HL-60/S4 treated with phorbol 12-myristate 13-acetate at 8.2 ng/mL for 4 days and 3 days (cell line): ENCODE measurements around the gene JUND.

Experiments used
- in situ Hi-C: fragments of 300-500 bp; cut with MboI; formaldehyde crosslinking; loops from 2 replicates; pipeline ENCODE4 v1.15.0; 2022; ENCODE audit warnings: low sequenced_read_pairs

JUND gene

GRCh38 chr19:18274219-18274780 lies 7.1 kb downstream of the JUND start, which contains the start of gene IQCN:
Gene IQCN, minus strand, starts transcription at chr19:18274452. Its CDS starts 4,974 bp downstream, at chr19:18269478.
- in situ Hi-C loops: no loop called here

- in situ Hi-C loops: no loop called here
Observed at GRCh38 chr19:18273561-18274218, 7.7 kb downstream of the JUND start.

GRCh38 chr19:18271433-18271841 lies 10.0 kb downstream of the JUND start:
- in situ Hi-C loops: no loop called here

GRCh38 chr19:18270326-18270725 lies 11.1 kb downstream of the JUND start:
- in situ Hi-C loops: no loop called here

GRCh38 chr19:18269070-18269723 lies 12.2 kb downstream of the JUND start:
- in situ Hi-C loops: no loop called here

GRCh38 chr19:18266771-18267686 lies 14.4 kb downstream of the JUND start:
- in situ Hi-C loops: no loop called here

GRCh38 chr19:18265582-18265981 lies 15.8 kb downstream of the JUND start:
- in situ Hi-C loops: no loop called here

GRCh38 chr19:18264971-18265540 lies 16.4 kb downstream of the JUND start:
- in situ Hi-C loops: no loop called here

- in situ Hi-C loops: no loop called here
Observed at GRCh38 chr19:18264137-18264854, 17.1 kb downstream of the JUND start.

- in situ Hi-C loops: no loop called here
Observed at GRCh38 chr19:18263324-18264136, 17.9 kb downstream of the JUND start.

- in situ Hi-C loops: no loop called here
Observed at GRCh38 chr19:18262917-18263316, 18.5 kb downstream of the JUND start.

GRCh38 chr19:18262144-18262543 lies 19.3 kb downstream of the JUND start:
- in situ Hi-C loops: no loop called here

GRCh38 chr19:18261474-18261873 lies 19.9 kb downstream of the JUND start:
- in situ Hi-C loops: no loop called here

- in situ Hi-C loops: no loop called here
Observed at GRCh38 chr19:18259893-18260292, 21.5 kb downstream of the JUND start.

GRCh38 chr19:18257503-18258470 lies 23.6 kb downstream of the JUND start:
- in situ Hi-C loops: no loop called here

GRCh38 chr19:18254546-18255503 lies 26.6 kb downstream of the JUND start:
- in situ Hi-C loops: no loop called here

- in situ Hi-C loops: no loop called here
Observed at GRCh38 chr19:18253716-18254115, 27.7 kb downstream of the JUND start.
